Left ventricle myocardium inferior (tissue), 1 donor: ENCODE data around the gene GNB2. TPM values are rescaled to one million over a fixed set of nuclear protein-coding genes. Genes with fewer than 3 reads are reported as not detected.
"Not testable (repeated sequence)": the region's sequence is repeated elsewhere in the genome, so short reads cannot be mapped to it uniquely, and the experiment has no call there.

Experiments used
- DNase-seq: peaks from one replicate; pipeline ENCODE4 v3.0.0-alpha.2; 2020
- H3K27ac ChIP-seq: fragments of 200-600 bp; replicated peaks from 2 replicates; pipeline ENCODE4 v1.8.0; 2021
- H3K27me3 ChIP-seq: fragments of 200-600 bp; 2 replicates; pipeline ENCODE4 v1.8.0; 2021; ENCODE audit warnings: low read depth
- H3K36me3 ChIP-seq: fragments of 200-600 bp; 2 replicates; pipeline ENCODE4 v1.8.0; 2021
- H3K4me1 ChIP-seq: fragments of 200-600 bp; 2 replicates; pipeline ENCODE4 v1.8.0; 2021
- H3K4me3 ChIP-seq: fragments of 200-600 bp; 2 replicates; pipeline ENCODE4 v1.8.0; 2021; ENCODE audit warnings: mild to moderate bottlenecking, moderate library complexity
- H3K9me3 ChIP-seq: fragments of 200-600 bp; replicated peaks from 2 replicates; pipeline ENCODE4 v1.8.0; 2021
- intact Hi-C: fragments of 100-400 bp; cut with micrococcal nuclease; formaldehyde crosslinking; loops from one replicate; pipeline ENCODE4 v1.11.0; 2022
- total RNA-seq: library from RNA; stranded (reverse); fragmentation: NEBNext Ultra II Directional; extraction: Animal tissue kit (Norgen Biotek cat#: 25700); gene quantifications from one replicate; pipeline ENCODE4 v1.2.1, GENCODE V29; 2021
- TF ChIP-seq, protein P1 (sequence below): fragments of 200-600 bp; IDR thresholded peaks from 2 replicates; pipeline ENCODE4 v1.8.0; 2021; ENCODE audit warnings: antibody characterized with exemption, mild to moderate bottlenecking, borderline replicate concordance
- donor health status: DM: no; HTN: yes; CAD: no; lungs with severe emphysema.

Gene GNB2
- total RNA-seq, 1 donor from 2014 or later = 98.3 TPM

- Histone ChIP-seq H3K27me3 (peaks cover 100% of the 10 kb centered on the region), H3K4me1 (no peaks in the 10 kb centered on the region), H3K9me3 (no peaks in the 10 kb centered on the region), H3K27ac (no peak within 1 kb of the TSS), H3K36me3 (no peaks in the 10 kb centered on the region), H3K4me3 (no peak within 1 kb of the TSS)
- peak; percentile 59 for DNase-seq
- intact Hi-C loops = no loop called here
- TF ChIP-seq, protein P1, sequence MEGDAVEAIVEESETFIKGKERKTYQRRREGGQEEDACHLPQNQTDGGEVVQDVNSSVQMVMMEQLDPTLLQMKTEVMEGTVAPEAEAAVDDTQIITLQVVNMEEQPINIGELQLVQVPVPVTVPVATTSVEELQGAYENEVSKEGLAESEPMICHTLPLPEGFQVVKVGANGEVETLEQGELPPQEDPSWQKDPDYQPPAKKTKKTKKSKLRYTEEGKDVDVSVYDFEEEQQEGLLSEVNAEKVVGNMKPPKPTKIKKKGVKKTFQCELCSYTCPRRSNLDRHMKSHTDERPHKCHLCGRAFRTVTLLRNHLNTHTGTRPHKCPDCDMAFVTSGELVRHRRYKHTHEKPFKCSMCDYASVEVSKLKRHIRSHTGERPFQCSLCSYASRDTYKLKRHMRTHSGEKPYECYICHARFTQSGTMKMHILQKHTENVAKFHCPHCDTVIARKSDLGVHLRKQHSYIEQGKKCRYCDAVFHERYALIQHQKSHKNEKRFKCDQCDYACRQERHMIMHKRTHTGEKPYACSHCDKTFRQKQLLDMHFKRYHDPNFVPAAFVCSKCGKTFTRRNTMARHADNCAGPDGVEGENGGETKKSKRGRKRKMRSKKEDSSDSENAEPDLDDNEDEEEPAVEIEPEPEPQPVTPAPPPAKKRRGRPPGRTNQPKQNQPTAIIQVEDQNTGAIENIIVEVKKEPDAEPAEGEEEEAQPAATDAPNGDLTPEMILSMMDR = no peak
These were observed 17.4 kb upstream of the GNB2 start, which contains the start of gene ACTL6B for GRCh38 chr7:100655908-100656674. ACTL6B (minus strand) TSS chr7:100656448; CDS start chr7:100656354, 94 bp downstream.

DNA sequence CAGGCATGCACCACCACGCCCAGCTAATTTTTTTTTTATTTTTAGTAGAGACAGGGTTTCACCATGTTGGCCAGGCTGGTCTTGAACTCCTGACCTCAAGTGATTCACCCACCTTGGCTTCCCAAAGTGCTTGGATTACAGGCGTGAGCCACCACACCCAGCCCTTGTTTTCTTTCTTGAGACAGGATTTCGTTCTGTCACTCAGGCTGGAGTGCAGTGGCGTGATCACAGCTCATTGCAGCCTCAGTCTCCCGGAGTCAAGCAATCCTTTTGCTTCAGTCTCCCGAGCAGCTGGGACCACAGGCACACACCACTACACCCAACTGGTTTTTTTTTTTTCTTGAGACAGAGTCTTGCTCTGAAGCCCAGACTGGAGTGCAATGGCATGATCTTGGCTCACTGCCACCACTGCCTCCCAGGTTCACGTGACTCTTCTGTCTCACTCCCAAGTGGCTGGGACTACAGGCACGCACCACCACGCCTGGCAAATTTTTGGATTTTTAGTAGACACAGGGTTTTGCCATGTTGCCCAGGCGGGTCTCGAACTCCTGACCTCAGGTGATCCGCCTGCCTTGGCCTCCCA lies 11.3 kb upstream of the GNB2 start:
- H3K9me3 ChIP-seq, intact Hi-C loops, H3K4me1 ChIP-seq, H3K36me3 ChIP-seq, H3K4me3 ChIP-seq, DNase-seq, H3K27ac ChIP-seq: not testable (repeated sequence)
- peaks cover 45% of the 10 kb centered on the region for H3K27me3 ChIP-seq

- Histone ChIP-seq H3K36me3 (no peaks in the 10 kb centered on the region), H3K27ac (no peak overlapping the region), H3K4me3 (no peak overlapping the region), H3K9me3 (no peaks in the 10 kb centered on the region), H3K4me1 (no peaks in the 10 kb centered on the region), H3K27me3 (peaks cover 15% of the 10 kb centered on the region)
- intact Hi-C loops = no loop called here
- TF ChIP-seq, protein P1 = no peak
- no peak for DNase-seq
These were observed 8.3 kb upstream of the GNB2 start for GRCh38 chr7:100665168-100665726.

GRCh38 chr7:100667331-100668068 lies 6.0 kb upstream of the GNB2 start:
- no peaks in the 10 kb centered on the region for H3K27me3 ChIP-seq
- H3K4me3 ChIP-seq = no peak overlapping the region
- H3K36me3 ChIP-seq = no peaks in the 10 kb centered on the region
- no peak overlapping the region for H3K27ac ChIP-seq
- TF ChIP-seq, protein P1 = no peak
- H3K9me3 ChIP-seq = no peaks in the 10 kb centered on the region
- intact Hi-C loops = no loop called here
- DNase-seq = no peak
- no peaks in the 10 kb centered on the region for H3K4me1 ChIP-seq

GRCh38 chr7:100668069-100668449 lies 5.5 kb upstream of the GNB2 start:
- Histone ChIP-seq H3K4me1 (peaks cover 3% of the 10 kb centered on the region), H3K27me3 (no peaks in the 10 kb centered on the region), H3K4me3 (no peak overlapping the region), H3K9me3 (no peaks in the 10 kb centered on the region), H3K36me3 (no peaks in the 10 kb centered on the region), H3K27ac (no peak overlapping the region)
- DNase-seq = no peak
- TF ChIP-seq, protein P1 = no peak
- intact Hi-C loops = no loop called here

- H3K9me3 ChIP-seq, intact Hi-C loops, H3K4me3 ChIP-seq, H3K4me1 ChIP-seq, H3K27ac ChIP-seq, DNase-seq, H3K36me3 ChIP-seq, H3K27me3 ChIP-seq: not testable (repeated sequence)
These were observed 4.4 kb upstream of the GNB2 start for GRCh38 chr7:100669106-100669505.
